Stimulated activated CD4-positive, alpha-beta T cell treated with anti-CD3 and anti-CD28 coated beads, Interleukin-12 subunit alpha, Interleukin-12 subunit beta, amount 100 ng/mL, for 24 hours (primary cell): ENCODE data around the gene RERG.

Experiments used
- DNase-seq, 2 experiments: peaks; one replicate each; pipeline ENCODE4 v3.0.0-alpha.2; 2020; ENCODE audit warnings: low read depth in 2 of 2

The RERG gene

DNA sequence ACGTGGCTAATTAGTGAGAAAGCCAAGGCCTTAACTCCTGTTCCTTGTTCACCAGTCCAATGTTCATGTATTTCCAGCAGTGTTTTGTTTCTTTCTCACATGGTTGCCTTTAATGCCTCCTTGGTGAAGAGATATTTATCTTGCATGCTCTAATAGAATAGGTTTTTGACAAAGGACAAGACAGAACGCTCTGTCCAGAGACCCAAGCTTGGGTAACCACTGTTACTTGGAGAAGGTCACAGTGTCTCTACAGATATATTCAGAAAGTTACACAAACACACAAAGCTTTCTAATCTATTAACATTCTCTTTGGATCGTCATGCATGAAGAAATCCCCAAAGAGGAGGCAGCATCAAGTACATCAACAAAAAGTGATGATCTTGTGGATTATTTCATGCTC lies 33.1 kb downstream of the RERG start:
- DNase-seq: no peak

DNA sequence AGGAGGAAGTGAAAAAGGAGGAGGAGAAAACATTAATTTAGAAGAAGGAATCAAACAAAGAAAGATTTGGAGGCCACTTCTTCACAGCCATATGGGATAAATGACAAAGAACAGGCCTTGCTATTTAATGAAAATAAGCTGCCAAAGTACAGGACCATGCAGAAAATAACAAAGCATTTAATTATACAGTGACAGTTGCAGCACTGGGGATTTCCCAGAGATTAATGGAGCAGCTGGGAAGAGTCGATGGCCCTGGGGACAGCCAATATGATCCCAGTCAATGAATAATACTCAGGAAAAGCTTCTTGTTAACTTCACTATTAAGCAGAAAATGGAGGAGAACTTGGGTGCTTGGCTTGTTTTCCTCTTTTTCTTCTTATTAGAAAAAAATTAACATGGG lies 34.6 kb downstream of the RERG start:
- no peak for DNase-seq

DNA sequence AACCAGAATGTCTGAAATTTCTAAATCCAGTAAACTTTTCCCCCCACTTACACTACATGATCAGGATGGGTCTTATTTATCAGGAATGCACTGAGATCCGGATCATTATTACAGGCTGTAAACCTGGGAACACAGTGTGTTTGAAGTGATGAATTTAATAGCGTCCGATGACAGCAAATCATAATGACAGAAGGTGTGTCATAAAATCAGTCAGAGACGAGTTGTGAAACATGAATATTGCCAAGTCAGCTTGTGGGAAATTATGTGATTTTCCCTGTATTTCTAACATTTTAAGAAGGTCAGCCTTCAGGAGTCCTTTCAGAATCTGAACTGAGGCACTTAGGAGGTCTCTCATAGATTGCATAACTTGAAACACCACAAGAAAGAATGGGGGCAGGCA lies 36.7 kb downstream of the RERG start:
- DNase-seq: no peak

DNA sequence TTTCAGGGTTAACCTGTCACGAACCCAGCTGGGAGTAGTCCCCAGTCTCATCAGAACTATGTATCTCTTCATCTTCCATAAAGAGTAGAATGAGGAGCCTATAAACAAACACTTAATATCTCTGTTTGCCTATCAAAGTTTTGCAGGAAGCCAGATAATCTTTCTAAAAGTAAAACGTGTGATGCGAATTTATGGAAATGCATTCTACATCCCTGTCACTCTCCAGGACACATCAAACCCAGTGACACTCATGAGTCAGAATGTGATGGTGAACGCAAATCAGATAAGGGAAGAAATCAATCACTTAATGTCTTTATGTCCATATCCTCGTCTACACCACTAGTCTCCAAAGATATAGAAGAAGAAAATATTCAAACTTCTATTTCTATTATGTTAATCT lies 37.4 kb downstream of the RERG start:
- no peak for DNase-seq

DNA sequence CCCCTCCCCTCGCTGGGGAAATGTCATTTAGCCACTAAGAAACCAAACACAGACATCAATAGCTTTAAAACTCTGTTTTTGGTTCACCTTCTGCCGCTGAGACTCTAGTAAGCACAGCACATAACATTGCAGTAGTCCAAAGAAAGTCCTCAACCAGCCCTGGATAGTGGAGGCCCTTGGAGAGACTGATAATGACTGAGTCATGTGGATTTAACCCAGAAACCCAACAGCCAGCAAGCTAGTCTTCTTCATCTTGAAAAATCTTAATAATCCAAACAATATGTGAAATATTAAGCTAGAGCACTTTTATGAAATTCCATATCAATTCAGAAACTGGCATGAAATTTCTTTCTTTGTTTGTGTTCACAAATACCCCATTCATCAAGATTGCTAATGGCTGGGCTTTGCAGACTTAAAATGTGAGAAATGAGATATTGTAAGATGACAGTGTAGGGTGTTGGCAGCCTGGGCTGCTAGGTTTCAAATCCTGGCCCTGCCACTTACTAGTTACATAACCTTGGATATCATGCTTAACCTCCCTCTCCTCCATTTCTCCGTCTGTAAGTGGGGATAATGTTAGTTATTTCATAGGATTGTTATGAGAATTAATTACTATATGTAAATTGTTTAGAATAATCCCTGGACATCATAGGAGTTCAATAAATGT lies 40.1 kb downstream of the RERG start:
- DNase-seq: no peak

DNA sequence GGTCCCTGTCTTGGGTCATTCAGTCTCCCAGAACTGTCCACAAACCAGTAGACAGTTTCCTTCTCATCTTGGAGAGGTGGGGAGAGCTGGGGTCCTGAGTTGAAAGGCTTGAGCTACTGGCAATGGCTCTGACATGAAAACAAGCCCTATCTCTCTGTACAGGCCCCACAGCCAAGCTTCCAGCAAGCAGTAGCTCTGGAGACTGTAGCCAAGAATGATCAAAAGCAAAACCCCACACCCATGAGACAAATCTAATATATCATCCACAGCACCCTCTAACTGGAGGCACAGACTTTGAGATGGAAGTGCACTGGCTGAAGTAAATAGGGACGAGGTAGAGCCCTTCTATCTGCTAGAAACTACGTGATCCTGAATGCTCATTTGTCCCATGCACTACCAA lies 40.9 kb downstream of the RERG start:
- DNase-seq: no peak

DNA sequence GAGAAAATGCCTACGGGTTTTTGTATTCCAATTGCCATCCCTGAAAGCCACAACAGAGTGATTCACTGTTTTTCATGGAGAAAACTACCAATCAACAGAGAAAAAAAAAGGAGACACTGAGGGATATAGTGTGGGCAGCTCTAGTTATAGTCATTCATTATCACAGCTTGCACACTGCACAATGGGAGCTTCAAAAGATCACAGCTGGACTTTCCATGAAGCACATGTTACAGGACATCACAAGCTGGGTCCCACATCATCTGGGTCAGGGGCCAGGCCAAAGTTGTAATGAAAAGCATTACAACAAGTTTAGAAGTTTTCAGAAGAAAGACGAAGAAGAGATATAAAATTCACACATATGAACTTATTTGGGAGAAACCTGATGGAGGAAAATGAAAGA lies 41.5 kb downstream of the RERG start:
- DNase-seq: no peak

DNA sequence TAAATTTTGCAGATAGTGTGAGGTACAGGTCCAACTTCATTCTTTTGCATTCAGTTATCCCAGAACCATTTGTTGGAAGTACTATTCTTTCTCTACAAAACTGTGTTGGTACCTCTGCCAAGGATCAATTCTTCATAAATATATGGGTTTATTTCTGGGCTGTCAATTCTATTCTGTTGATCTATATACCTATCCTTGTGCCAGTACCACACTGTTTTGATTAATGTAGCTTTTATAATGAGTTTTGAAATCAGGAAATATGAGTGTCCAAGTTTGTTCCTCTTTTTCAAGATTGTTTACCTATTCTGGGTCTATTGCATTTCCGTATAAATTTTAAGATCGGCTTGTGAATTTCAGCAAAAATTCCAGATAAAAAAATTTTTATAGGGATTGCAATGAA lies 48.1 kb downstream of the RERG start:
- no peak for DNase-seq

DNA sequence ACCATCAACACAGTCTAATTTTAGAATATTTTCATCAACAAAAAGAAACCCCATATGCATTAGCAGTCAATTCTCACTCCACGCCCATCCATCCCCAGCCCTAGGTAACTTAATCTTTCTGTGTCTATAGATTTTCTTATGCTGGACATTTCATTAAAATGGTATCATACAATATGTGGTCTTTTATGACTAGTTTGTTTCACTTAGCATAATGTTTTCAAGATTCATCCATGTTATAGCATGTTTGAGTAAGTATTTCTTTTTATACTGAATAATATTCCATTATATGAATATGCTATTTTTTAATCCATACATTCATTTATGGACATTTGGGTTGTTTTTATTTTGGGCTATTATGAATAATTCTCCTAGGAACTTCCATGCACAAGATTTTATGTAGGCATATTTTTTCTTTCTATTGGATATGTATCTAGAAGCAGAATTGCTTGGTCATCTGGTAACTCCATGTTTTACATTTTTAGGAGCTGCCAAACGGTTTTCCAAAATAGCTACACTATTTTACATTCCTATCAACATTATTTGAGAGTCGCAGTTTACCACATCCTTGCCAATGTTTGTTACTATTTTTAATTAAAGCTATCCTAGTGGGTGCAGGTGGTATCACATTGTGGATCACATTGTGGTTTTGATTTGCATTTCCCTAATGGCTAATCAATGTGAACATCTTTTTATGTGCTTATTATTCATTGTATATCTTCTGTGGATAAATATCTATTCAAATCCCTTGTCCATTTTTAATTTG lies 49.0 kb downstream of the RERG start:
- DNase-seq: no peak

DNA sequence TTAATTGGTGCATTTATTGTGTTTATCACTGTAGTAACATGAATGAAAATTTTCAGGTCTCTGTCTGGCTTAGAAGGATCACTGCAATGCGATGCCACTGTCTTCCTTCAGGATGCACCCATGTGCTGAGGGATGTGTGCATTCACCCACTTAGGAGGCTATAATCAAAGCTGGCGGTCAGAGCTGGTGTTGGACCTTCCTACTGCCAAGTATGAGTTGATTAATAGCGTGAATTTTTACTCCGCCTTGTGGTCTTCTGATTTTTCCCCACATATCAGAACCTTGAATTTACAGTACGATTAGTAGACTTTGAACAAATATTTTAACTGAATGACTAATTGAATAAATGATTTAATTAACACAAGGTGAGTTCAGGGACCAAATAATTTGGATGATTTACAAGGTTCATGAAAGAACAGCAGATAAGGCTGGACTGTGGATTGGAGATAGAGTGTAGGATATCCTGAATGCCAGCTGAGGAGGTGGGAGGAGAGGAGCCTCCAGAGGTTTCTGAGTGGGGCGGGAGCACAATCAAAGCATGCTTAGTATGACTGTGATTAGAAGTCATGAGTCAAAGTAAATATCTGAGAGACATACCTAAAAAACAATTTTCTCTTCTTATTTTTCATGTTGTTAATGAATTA lies 50.1 kb downstream of the RERG start:
- no peak for DNase-seq

DNA sequence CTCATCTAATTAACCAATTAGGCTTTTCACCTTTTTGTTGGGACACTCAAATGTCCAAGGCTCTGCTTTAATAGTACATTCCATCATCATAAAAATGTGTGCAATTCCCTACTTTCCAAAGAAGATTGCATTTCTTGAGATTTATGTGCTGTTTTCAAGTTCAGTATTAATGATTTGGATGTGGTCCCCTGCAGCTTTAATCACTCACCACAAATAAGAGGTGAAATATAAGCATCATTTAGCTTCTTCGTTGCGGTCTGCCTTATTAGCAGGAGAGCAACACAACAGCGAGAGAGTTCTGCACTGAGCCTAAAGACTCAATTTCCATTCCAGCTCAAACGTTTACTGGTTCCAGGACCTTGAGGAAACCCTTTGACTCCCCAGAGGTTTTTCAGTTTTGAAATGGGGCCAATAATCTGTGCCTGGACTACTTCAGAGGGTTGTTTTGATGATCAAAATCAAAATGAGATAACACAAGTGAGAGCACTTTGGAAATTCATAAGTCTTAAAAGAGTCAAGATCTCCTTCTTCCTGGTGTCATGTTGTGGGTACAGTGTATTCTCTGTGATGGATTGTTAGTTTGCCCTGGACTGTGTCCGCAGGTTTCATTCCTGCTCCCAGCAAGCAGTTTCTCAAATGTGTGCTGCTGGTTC lies 53.1 kb downstream of the RERG start:
- no peak for DNase-seq

DNA sequence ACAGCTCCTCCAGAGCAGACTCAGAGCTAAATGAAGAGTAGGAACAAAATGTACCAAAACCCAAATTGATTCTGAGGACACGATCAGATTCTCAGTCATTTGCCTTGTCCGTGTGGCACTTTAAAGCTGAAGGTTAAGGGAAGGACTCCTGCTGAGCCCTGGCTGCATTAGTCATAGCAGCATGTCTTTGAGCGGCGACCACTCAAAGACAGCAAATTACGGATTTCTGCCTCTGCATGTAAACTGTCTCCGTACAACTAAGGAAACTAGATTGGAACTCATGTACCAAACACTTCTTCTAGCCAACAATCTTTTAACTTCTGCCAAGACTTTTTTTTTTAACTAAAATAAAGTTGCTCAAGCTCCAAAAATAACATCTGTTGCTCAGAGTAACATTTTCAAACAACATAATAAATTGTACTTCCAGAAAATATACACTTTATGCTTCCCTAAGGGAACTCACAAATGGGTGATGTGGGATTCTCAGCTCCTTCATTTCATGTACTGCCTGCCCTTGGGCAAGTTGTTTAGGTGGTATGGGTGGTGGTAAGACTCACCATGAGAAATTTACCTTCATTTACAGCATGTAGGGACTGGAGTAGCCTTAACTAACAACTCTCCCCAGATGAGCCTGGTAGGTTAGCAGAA lies 56.1 kb downstream of the RERG start:
- DNase-seq: no peak

DNA sequence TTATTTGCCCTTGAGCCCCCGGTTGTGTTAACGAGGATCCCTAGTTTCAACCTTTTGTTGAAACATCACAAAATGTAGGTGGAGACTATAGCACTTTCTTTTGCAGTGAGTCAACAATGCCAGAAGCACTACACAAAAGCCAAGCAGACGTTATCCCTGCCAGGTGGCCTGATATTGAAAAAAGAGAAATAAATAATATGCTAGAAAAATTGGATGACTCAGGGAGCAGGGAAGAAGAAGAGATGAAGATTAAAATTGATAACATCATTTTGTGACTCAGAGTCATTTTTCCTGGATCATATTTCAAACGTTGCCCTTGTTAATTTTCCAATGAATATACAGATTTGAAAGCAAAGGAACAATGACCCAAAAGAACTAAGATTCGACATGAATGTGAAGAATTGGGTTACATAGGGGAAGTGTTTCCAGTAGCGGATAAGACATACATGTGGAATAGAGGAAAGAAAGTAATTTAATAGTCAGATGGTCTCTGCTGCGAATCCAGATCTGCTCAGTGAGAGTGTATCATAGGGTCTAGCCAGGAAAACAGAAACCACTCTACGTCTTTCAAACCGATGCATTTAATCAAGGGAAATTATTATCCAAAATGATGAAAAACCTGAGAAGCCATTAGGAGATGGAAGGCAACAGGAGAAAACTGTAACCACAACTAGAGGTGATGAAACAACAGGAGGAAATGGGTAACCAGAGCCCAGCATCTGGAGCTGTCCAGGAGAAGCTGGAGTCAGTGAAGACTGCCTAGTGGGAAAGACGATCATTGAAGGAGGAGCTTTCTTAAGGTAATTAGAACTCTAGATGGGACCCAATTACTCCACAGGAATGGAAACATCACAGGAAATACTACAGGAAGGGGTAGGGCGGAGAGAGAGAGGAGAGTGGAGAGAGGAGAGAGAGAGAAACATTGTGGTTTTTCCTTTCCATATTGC lies 57.9 kb downstream of the RERG start:
- no peak for DNase-seq

DNA sequence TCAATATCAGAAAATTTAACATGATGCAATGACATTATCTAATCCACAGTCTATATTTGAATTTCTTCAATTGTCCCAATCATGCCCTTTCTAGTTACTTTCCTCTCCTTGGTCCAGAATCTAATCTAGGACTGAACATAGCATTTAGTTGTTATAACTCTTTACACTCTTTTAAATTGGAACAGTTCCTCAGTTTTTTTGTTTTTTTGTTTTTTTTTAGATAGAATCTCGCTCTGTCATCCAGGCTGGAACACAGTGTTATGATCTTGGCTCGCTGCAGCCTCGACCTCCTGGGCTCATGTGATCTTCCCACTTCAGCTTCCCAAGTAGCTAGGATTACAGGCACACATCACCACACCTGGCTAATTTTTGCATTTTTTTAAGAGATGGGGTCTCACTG lies 63.1 kb downstream of the RERG start:
- no peak for DNase-seq

DNA sequence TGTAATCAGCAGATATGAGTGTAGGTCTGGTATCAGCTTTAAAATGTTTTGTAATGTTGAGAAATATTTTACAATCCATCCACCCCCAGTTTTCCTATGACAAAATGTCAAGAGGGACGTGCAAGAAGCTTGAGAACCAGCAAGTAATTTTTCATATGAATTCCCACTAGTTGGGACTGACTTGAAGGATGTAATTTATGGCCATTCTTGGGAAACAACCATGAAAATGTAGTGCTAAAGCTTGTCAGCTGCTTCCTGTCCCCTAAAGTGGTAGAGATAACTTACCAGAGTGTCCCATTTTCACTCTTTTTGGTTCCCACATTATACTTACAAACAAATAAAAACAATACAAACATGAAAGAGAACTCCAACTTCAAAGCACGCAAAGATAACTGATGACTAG lies 63.9 kb downstream of the RERG start:
- DNase-seq: no peak

DNA sequence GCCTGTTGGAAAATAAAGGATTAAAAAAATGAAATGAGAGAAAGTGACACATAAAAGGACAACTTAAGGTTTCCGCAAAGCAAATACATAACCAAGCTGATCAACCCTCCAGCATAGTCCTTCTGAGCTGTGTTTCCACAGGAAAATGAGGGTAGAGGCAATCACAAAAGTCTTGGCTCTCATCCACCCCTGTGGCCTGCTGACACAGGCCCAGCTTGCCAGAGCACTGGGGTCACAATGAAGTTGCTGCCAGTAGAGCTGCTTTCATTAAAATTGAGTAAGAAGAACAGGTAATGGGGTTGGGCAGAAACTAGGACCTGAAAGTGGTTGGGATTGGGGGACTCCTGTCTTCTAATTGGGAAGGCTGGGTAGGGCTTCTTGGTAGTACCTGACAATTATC lies 65.9 kb downstream of the RERG start:
- no peak for DNase-seq

DNA sequence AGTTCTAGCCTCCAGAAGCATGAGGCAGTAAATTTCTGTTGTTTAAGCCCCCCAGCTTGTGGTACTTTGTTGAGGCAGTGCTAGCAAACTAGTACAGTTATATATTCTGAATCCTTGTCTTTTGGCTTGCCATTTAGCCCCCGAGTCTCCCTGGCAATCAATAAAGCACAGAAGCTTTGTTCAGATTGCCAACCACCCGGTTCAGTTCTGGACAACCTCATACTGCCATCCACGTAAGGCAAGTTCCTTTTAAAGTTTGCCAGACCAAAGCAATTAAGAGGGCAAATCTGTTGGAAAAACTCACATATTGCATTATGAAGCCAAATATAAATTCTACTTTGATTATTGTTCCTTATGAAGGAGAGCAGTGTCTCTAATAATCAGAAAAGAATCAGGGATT lies 67.1 kb downstream of the RERG start:
- no peak for DNase-seq

DNA sequence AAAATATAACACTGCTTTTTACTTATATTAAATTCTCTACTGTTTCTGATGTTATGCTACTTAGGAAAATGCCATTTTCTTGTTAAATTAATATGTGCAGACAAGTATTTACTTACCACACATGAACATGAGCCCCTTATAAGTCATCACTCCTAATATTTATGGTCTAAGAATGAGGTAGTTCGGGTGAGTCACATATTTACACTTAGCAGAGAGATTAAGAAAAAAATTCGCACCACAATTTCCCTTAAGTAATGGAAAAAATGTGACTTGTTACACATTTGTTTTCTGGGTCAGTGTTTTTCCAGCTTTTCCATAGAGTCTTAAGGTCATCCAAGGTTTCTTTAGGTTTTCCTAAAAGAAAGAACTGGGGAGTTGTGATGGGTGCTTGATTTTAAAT lies 68.3 kb downstream of the RERG start:
- DNase-seq: no peak

DNA sequence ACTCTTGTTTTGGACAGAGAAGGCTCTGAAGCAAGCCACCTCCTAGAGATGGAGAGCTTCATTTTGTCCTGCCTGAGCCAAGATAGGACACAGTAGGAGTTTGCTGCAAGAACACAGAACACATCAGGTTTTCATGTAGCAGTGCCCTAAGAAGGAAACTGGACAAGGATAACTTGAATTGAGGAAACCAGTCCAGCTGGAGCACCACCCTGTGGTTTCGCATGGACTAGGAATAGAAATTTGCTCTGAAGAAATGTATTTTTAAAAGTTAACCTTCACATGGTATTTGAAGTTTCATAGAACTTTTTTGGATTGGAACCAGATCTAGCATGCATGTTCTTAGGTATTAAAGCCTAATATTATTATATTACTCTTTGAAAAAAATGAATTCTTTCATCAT lies 68.8 kb downstream of the RERG start:
- no peak for DNase-seq

DNA sequence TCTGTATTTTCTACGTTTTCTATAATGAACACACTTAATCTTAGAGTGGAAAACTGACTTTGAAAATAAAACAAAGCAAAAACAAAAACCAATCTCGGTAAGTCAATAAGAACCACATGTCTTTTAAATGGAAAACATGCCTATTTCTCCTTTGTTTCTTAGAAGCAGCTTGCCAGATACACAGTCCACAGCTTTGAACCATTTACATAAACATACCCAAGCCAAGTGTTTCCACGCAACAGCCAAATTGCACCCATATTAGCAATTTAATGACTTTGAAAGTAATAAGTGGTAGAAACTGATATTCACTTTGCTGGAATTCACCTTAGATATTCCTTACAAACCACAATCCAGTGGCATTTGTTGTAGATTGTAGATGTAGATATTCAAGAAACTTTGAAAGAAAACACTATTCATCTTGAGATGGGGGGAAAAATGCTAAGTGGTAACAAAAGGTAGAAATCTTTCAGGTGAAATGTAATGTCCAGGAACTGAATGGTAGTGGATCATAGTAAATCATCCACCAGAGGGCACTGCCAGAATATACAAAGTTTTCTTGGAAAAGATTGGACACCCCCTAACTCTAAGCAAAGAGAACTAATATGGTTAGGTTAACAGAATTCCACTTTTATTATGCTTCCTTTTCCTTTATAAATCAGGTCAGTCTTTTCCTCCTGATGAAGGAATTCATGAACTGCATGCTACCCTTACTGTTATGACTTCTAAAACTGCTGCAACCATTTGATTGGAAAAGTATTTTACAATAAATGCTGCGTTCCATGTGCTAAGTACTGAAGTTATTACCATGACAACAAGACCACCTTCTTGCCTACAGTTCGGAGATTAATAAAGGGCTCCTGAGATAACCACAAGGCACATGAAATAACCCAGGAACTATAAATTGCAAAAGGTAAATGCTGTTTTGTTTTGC lies 69.8 kb downstream of the RERG start:
- DNase-seq: no peak
